Activated T-helper 17 cell treated with anti-CD3 and anti-CD28 coated beads, Interleukin-2, amount 50 U/mL, for 72 hours (primary cell): Measurements from ENCODE around the gene TADA3. TPM values are rescaled to one million over a fixed set of nuclear protein-coding genes. Genes with fewer than 3 reads are reported as not detected.

Source experiments
- ATAC-seq: fragments of 150-1000 bp; cut with Tn5 transposase; replicated peaks from 2 replicates; pipeline ENCODE4 v1.10.0; 2021; ENCODE audit warnings: mild to moderate bottlenecking, moderate library complexity
- H3K27ac Mint-ChIP-seq: one replicate; pipeline ENCODE4 v1.8.0; 2022; ENCODE audit warnings: mixed read lengths
- H3K27me3 Mint-ChIP-seq: one replicate; pipeline ENCODE4 v1.8.0; 2022; ENCODE audit warnings: mixed read lengths
- H3K36me3 Mint-ChIP-seq: one replicate; pipeline ENCODE4 v1.8.0; 2022; ENCODE audit warnings: low read depth, mild to moderate bottlenecking, mixed read lengths
- H3K4me1 Mint-ChIP-seq: one replicate; pipeline ENCODE4 v1.8.0; 2022; ENCODE audit warnings: mixed read lengths
- H3K4me3 Mint-ChIP-seq: one replicate; pipeline ENCODE4 v1.8.0; 2022; ENCODE audit warnings: mild to moderate bottlenecking, mixed read lengths
- H3K9me3 Mint-ChIP-seq: one replicate; pipeline ENCODE4 v1.8.0; 2022; ENCODE audit warnings: mixed read lengths
- total RNA-seq, 2 donors: library from RNA; stranded (reverse); gene quantifications; one replicate each; pipeline ENCODE4 v1.2.3, GENCODE V29; 2022

The TADA3 gene
- total RNA-seq, 2 donors from 2014 or later: 77.8 to 81.9 TPM

GRCh38 chr3:9746330-9746729 is 45.9 kb downstream of the TADA3 start:
- no peaks in the 10 kb centered on the region for H3K4me1 Mint-ChIP-seq
- H3K36me3 Mint-ChIP-seq: peaks cover 97% of the 10 kb centered on the region
- no peak overlapping the region for H3K4me3 Mint-ChIP-seq
- no peaks in the 10 kb centered on the region for H3K9me3 Mint-ChIP-seq
- peak overlapping the region; percentile 10 for H3K27ac Mint-ChIP-seq
- ATAC-seq: no peak
- no peaks in the 10 kb centered on the region for H3K27me3 Mint-ChIP-seq

- Mint-ChIP-seq H3K4me1 (no peaks in the 10 kb centered on the region), H3K27ac (no peak overlapping the region), H3K9me3 (no peaks in the 10 kb centered on the region), H3K36me3 (peaks cover 97% of the 10 kb centered on the region), H3K4me3 (no peak overlapping the region), H3K27me3 (no peaks in the 10 kb centered on the region)
- no peak for ATAC-seq
Observed at GRCh38 chr3:9745521-9745920, 46.8 kb downstream of the TADA3 start.

GRCh38 chr3:9744162-9744561 is 48.1 kb downstream of the TADA3 start:
- Mint-ChIP-seq H3K9me3 (no peaks in the 10 kb centered on the region), H3K27me3 (no peaks in the 10 kb centered on the region), H3K4me1 (peaks cover 5% of the 10 kb centered on the region), H3K36me3 (peaks cover 99% of the 10 kb centered on the region), H3K27ac (no peak overlapping the region), H3K4me3 (no peak overlapping the region)
- no peak for ATAC-seq

- H3K27me3 Mint-ChIP-seq: no peaks in the 10 kb centered on the region
- H3K4me3 Mint-ChIP-seq: no peak overlapping the region
- H3K9me3 Mint-ChIP-seq: no peaks in the 10 kb centered on the region
- H3K4me1 Mint-ChIP-seq: peaks cover 5% of the 10 kb centered on the region
- peaks cover 100% of the 10 kb centered on the region for H3K36me3 Mint-ChIP-seq
- H3K27ac Mint-ChIP-seq: no peak overlapping the region
- no peak for ATAC-seq
Observed at GRCh38 chr3:9743548-9743947, 48.7 kb downstream of the TADA3 start.

- Mint-ChIP-seq H3K36me3 (peaks cover 100% of the 10 kb centered on the region), H3K4me3 (no peak overlapping the region), H3K4me1 (peaks cover 8% of the 10 kb centered on the region), H3K9me3 (no peaks in the 10 kb centered on the region), H3K27me3 (no peaks in the 10 kb centered on the region), H3K27ac (no peak overlapping the region)
- no peak for ATAC-seq
Observed at GRCh38 chr3:9742560-9742959, 49.7 kb downstream of the TADA3 start.

GRCh38 chr3:9739181-9739580 is 53.1 kb downstream of the TADA3 start:
- peaks cover 100% of the 10 kb centered on the region for H3K36me3 Mint-ChIP-seq

GRCh38 chr3:9736831-9737230 is 55.4 kb downstream of the TADA3 start:
- Mint-ChIP-seq H3K4me1 (peaks cover 31% of the 10 kb centered on the region), H3K36me3 (peaks cover 96% of the 10 kb centered on the region), H3K27me3 (no peaks in the 10 kb centered on the region), H3K4me3 (peak overlapping the region; percentile 10), H3K9me3 (no peaks in the 10 kb centered on the region), H3K27ac (peak overlapping the region; percentile 72)
- peak; percentile 72 for ATAC-seq

More at GRCh38 chr3:9739181-9739580, 53.1 kb downstream of the TADA3 start:
- Mint-ChIP-seq H3K27ac (peak overlapping the region; percentile 66), H3K9me3 (no peaks in the 10 kb centered on the region), H3K4me3 (no peak overlapping the region), H3K27me3 (no peaks in the 10 kb centered on the region), H3K4me1 (peaks cover 21% of the 10 kb centered on the region)
- ATAC-seq: no peak

GRCh38 chr3:9732740-9733115 is 59.5 kb downstream of the TADA3 start:
- H3K4me3 Mint-ChIP-seq: peak overlapping the region; percentile 95
- H3K9me3 Mint-ChIP-seq: no peaks in the 10 kb centered on the region
- peaks cover 55% of the 10 kb centered on the region for H3K36me3 Mint-ChIP-seq
- peaks cover 40% of the 10 kb centered on the region for H3K4me1 Mint-ChIP-seq
- ATAC-seq: no peak
- H3K27me3 Mint-ChIP-seq: no peaks in the 10 kb centered on the region
- peak overlapping the region; percentile 95 for H3K27ac Mint-ChIP-seq

- Mint-ChIP-seq H3K36me3 (peaks cover 49% of the 10 kb centered on the region), H3K9me3 (no peaks in the 10 kb centered on the region), H3K27ac (peak overlapping the region; percentile 95), H3K4me1 (peaks cover 45% of the 10 kb centered on the region), H3K27me3 (no peaks in the 10 kb centered on the region), H3K4me3 (peak overlapping the region; percentile 95)
- ATAC-seq: no peak
Observed at GRCh38 chr3:9732080-9732739, 60.1 kb downstream of the TADA3 start.

GRCh38 chr3:9731206-9732079 is 60.8 kb downstream of the TADA3 start, which contains the start of gene BRPF1:
Gene BRPF1 (plus strand): TSS chr3:9731735. CDS start chr3:9734141, 2,406 bp downstream.
- no peaks in the 10 kb centered on the region for H3K9me3 Mint-ChIP-seq
- peaks cover 45% of the 10 kb centered on the region for H3K4me1 Mint-ChIP-seq
- H3K36me3 Mint-ChIP-seq: peaks cover 42% of the 10 kb centered on the region
- H3K4me3 Mint-ChIP-seq: peak within 1 kb of the TSS; percentile 95
- H3K27me3 Mint-ChIP-seq: no peaks in the 10 kb centered on the region
- peak within 1 kb of the TSS; percentile 95 for H3K27ac Mint-ChIP-seq
- peak; percentile 98 for ATAC-seq

GRCh38 chr3:9730657-9731205 is 61.5 kb downstream of the TADA3 start:
- Mint-ChIP-seq H3K4me1 (peaks cover 42% of the 10 kb centered on the region), H3K4me3 (peak overlapping the region; percentile 95), H3K27ac (peak overlapping the region; percentile 87), H3K36me3 (peaks cover 35% of the 10 kb centered on the region), H3K9me3 (no peaks in the 10 kb centered on the region), H3K27me3 (no peaks in the 10 kb centered on the region)
- ATAC-seq: peak; percentile 62

Other genes starting within 250 kb of the TADA3 start
- gene LHFPL4, start 238.7 kb downstream of the TADA3 start, total RNA-seq: not detected
- gene MTMR14, start 143.0 kb downstream of the TADA3 start, total RNA-seq: 10 to 100 TPM; 49.7 to 54.8 TPM
- under 1 TPM; 0.32 to 0.54 TPM for gene CPNE9, start 88.6 kb downstream of the TADA3 start, total RNA-seq
- gene BRPF1, start 60.7 kb downstream of the TADA3 start, total RNA-seq: 10 to 100 TPM; 22.7 to 31.0 TPM
- gene OGG1, start 42.5 kb downstream of the TADA3 start, total RNA-seq: 10 to 100 TPM; 37.4 to 52.3 TPM
- gene CAMK1, start 22.5 kb downstream of the TADA3 start, total RNA-seq: 10 to 100 TPM; 23.9 to 75.4 TPM
- gene ARPC4, start 609 bp upstream of the TADA3 start, total RNA-seq: 100 to 1,000 TPM; 159 to 291 TPM
- 100 to 1,000 TPM in 1 of 2 donors, 10 to 100 TPM in 1; 55.9 to 123 TPM for gene TTLL3, start 17.8 kb upstream of the TADA3 start, total RNA-seq
- 10 to 100 TPM; 65.9 to 66.9 TPM for gene RPUSD3, start 51.5 kb upstream of the TADA3 start, total RNA-seq
- under 1 TPM in 1 of 2 donors, not detected in 1; 0.42 TPM for gene CIDEC, start 87.8 kb upstream of the TADA3 start, total RNA-seq
- 10 to 100 TPM; 22.8 to 32.0 TPM for gene JAGN1, start 98.1 kb upstream of the TADA3 start, total RNA-seq
- 10 to 100 TPM in 1 of 2 donors, 1 to 10 TPM in 1; 5.9 to 20.1 TPM for gene IL17RE, start 110.4 kb upstream of the TADA3 start, total RNA-seq
- gene IL17RC, start 124.6 kb upstream of the TADA3 start, total RNA-seq: 1 to 10 TPM; 1.2 to 3.5 TPM
- gene CRELD1, start 141.4 kb upstream of the TADA3 start, total RNA-seq: 10 to 100 TPM; 14.2 to 36.7 TPM
- 1 to 10 TPM; 3.2 to 9.1 TPM for gene PRRT3, start 159.9 kb upstream of the TADA3 start, total RNA-seq
- gene EMC3, start 194.4 kb upstream of the TADA3 start, total RNA-seq: 10 to 100 TPM; 50.3 to 59.7 TPM
- gene FANCD2, start 234.0 kb upstream of the TADA3 start, total RNA-seq: 10 to 100 TPM; 59.0 to 74.0 TPM